Sigmoid colon (tissue), 7 donors: ENCODE measurements around the gene FOXL3. TPM values are rescaled to one million over a fixed set of nuclear protein-coding genes. Genes with fewer than 3 reads are reported as not detected.
A peak's percentile ranks its signal among the peaks of the same experiment; 100 is the strongest.

ENCODE experiments used
- DNase-seq: peaks from one replicate; pipeline ENCODE4 v3.0.0-alpha.2; 2019
- H3K27ac ChIP-seq, 4 donors: fragments of 200-600 bp; sonication (generic); one replicate each; pipeline ENCODE4 v1.5.1; 2016 to 2019; ENCODE audit warnings: mild to moderate bottlenecking in 1 of 4
- H3K27me3 ChIP-seq, 3 donors: fragments of 200-600 bp; sonication (generic); one replicate each; pipeline ENCODE4 v1.5.1; 2019; ENCODE audit warnings: mild to moderate bottlenecking in 1 of 3
- H3K36me3 ChIP-seq, 4 donors: fragments of 200-600 bp; sonication (generic); one replicate each; pipeline ENCODE4 v1.5.1; 2016 to 2019
- H3K4me1 ChIP-seq, 4 donors: fragments of 200-600 bp; sonication (generic); one replicate each; pipeline ENCODE4 v1.5.1; 2017 to 2019
- H3K4me3 ChIP-seq, 4 donors: fragments of 200-600 bp; sonication (generic); one replicate each; pipeline ENCODE4 v1.5.1; 2017 to 2019; ENCODE audit warnings: mild to moderate bottlenecking in 2 of 4, moderate library complexity in 1 of 4
- H3K9me3 ChIP-seq, 4 donors: fragments of 200-600 bp in 3 of 4; sonication (generic) in 3 of 4; one replicate each; pipeline versions ENCODE4 v1.5.1 to v1.6.1; 2013 to 2019
- EP300 ChIP-seq, 4 donors: sonication (generic); formaldehyde crosslinking; IDR thresholded peaks; one replicate each; pipeline ENCODE4 v1.6.1; 2017; ENCODE audit warnings: antibody characterized with exemption in 4 of 4
- POLR2A ChIP-seq, 2 donors: fragments of 450-650 bp; IDR thresholded peaks; one replicate each; pipeline ENCODE4 v1.6.1; 2016; ENCODE audit warnings: antibody characterized with exemption in 2 of 2, mild to moderate bottlenecking in 2 of 2, moderate library complexity in 2 of 2
- POLR2AphosphoS5 ChIP-seq, 4 donors: sonication (generic); formaldehyde crosslinking; IDR thresholded peaks; one replicate each; pipeline ENCODE4 v1.6.1; 2017; ENCODE audit warnings: antibody characterized with exemption in 4 of 4
- WGBS, 2 donors: extraction: QIAGEN DNeasy Blood & Tissue Kit; methylation state at CpG; one replicate each; pipeline ENCODE4 v1.1.7; 2013; 5-methylcytosine and 5-hydroxymethylcytosine counted together
- intact Hi-C: fragments of 100-400 bp; cut with DNase I; formaldehyde crosslinking; loops from one replicate; pipeline ENCODE4 v1.15.1; 2023
- polyA plus RNA-seq, 3 donors: library from polyadenylated mRNA; stranded (reverse); fragments of 200-250 nt; gene quantifications; one replicate each; pipeline ENCODE4 v1.2.3, GENCODE V29; 2013
- total RNA-seq, 4 donors: library from RNA; depleted of rRNA; stranded (reverse); fragments of >200 nt; gene quantifications; one replicate each; pipeline ENCODE4 v1.1.0, GENCODE V29; 2016
- TF ChIP-seq, protein P1 (sequence below), 4 experiments: fragments of 450-650 bp in 3 of 4; fragments of 200-600 bp in 1 of 4; IDR thresholded peaks; one replicate each; pipeline ENCODE4 v1.5.1; 2016 to 2019; ENCODE audit warnings: antibody characterized with exemption in 4 of 4, mild to moderate bottlenecking in 3 of 4, moderate library complexity in 2 of 4
- donor health status: healthy with polysubstance abuse.
- donor health status: Bipolar disorder and iron deficiency.
- donor health status: healthy.

Gene FOXL3
- total and polyA plus RNA-seq, 7 donors: not detected

DNA sequence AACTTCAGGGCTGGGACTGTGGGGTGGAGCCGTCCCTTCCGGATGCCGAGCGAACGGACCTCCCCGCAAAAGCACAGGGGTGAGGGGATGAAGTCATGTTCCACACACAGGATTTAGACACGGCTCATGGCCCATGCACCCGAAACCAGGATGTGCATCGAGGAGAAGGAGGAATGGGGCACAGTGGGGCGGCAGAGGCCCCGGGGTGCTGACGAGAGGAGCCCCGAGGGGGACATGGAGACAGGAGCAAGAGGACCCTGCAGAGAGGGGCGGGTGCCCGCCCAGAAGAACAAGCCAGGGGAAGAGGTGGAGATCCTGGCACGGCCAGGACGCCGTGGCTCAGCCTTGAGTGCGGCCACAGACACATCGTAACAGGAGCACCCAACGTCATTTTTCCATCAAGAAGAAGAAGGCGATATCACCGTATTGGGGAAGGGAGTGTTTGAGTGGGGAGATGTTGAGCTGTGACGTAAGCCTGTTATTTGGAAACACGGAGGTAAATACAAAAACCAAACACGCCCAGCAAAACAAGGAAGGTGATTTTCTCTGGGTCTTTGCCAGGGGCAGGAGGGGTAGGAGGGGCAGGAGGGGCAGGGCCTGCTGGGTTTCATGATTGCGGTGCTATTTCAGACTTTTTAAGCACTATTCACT, 25.3 kb upstream of the FOXL3 start:
- Histone ChIP-seq H3K4me3 (no peak overlapping the region), H3K36me3 (peaks cover 14 to 24% (median 18%) of the 10 kb centered on the region in 4 donors)
- WGBS, 2 donors: 11 to 68% methylated on average over 27 of the region's 27 CpGs

DNA sequence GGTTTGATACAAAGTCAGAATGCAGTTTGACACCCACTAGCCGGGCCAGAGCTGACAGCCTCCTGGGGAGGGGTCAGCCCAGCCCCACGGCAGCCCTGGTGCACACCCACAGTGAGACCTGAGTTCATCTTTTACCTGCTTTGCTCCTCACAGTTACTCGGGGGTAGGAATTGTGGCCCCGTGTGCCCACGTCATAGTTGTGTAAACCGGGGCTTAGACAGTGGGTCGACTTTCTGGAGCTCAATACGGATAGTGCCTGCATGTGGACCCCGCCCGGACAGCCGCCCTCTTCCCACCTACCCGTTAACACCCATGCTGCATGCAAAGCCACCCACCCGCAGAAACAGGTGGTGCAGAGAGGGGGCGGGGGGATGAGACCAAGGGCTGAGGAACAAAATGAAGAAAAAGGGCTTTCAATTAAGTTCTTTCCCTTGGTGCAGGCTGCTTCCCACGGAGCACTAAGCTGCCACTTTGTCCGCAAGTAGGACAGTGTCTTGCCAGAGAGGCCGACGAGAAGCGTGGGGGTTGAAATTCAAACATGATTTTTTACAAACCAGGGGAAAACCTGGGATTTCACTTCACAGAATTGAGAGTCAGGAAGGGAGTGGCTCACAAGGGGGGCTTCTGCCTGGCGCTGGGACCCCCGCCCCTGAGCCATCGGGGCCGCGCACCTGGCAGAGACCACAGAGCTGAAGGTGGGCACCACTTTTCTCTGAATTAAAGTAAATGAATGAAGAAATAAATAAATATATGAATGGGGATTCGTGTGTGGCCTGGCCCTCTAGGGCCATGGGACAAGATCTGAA, 24.6 kb upstream of the FOXL3 start:
- no peak overlapping the region for H3K4me3 ChIP-seq
- no peaks in the 10 kb centered on the region for H3K9me3 ChIP-seq
- TF ChIP-seq, protein P1, sequence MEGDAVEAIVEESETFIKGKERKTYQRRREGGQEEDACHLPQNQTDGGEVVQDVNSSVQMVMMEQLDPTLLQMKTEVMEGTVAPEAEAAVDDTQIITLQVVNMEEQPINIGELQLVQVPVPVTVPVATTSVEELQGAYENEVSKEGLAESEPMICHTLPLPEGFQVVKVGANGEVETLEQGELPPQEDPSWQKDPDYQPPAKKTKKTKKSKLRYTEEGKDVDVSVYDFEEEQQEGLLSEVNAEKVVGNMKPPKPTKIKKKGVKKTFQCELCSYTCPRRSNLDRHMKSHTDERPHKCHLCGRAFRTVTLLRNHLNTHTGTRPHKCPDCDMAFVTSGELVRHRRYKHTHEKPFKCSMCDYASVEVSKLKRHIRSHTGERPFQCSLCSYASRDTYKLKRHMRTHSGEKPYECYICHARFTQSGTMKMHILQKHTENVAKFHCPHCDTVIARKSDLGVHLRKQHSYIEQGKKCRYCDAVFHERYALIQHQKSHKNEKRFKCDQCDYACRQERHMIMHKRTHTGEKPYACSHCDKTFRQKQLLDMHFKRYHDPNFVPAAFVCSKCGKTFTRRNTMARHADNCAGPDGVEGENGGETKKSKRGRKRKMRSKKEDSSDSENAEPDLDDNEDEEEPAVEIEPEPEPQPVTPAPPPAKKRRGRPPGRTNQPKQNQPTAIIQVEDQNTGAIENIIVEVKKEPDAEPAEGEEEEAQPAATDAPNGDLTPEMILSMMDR (IDR thresholded peaks at IDR 0.05): no peak
- no peak for TF ChIP-seq POLR2A (IDR thresholded peaks at IDR 0.05)
- no peaks in the 10 kb centered on the region for H3K27me3 ChIP-seq
- intact Hi-C loops: no loop called here
- WGBS, 2 donors: 27 to 72% methylated on average over 25 of the region's 25 CpGs
- no peak for DNase-seq
- peaks cover 7 to 16% (median 11%) of the 10 kb centered on the region in 4 donors for H3K36me3 ChIP-seq
- no peak overlapping the region for H3K27ac ChIP-seq
- no peaks in the 10 kb centered on the region for H3K4me1 ChIP-seq

More for the DNA sequence above, 25.3 kb upstream of the FOXL3 start:
- H3K4me1 ChIP-seq: no peaks in the 10 kb centered on the region
- H3K27ac ChIP-seq: no peak overlapping the region
- H3K27me3 ChIP-seq: no peaks in the 10 kb centered on the region
- no peak for DNase-seq
- TF ChIP-seq EP300 (IDR thresholded peaks at IDR 0.05) (no peak), POLR2AphosphoS5 (IDR thresholded peaks at IDR 0.05) (peak in 2 of 4 donors; percentile 8 to 12)
- H3K9me3 ChIP-seq: no peaks in the 10 kb centered on the region
- intact Hi-C loops: no loop called here

DNA sequence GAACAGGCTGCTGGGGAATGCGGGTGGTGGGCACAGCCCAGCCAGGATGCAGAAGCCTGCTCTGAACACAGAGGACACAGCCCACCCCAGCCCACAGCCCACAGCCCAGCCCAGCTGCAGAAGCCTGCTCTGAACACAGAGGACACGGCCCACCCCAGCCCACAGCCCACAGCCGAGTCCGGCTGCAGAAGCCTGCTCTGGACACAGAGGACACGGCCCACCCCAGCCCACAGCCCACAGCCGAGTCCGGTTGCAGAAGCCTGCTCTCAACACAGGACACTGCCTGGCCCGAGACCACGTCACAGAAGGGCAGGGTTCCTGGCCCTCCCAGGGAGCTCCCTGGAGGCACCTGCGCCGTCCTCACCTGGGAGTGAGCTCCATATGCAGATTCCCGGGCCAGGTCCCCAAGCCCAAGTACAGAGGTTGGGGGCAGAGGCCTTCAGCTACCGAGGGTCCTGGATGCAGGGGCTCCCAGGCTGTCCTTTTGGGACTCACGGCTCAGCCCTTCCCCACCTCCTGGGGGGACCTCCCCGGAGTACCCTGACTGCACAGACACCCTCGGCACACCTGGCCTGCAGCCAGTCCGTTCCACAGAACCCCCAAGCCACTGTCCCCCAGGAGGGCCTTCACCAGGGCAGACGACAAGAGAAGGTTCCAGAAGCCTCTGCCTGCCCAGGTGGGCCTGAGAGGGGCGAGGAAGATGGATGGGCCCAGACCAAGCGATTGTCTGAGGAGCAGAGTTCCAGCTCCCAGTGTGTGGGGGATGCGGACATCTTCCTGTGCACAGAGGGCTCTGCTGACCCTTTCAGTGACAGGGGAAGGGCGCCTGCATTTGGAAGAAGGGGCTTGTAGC, 23.7 kb upstream of the FOXL3 start:
- intact Hi-C loops: no loop called here
- Histone ChIP-seq H3K27me3 (no peaks in the 10 kb centered on the region), H3K9me3 (no peaks in the 10 kb centered on the region), H3K4me3 (no peak overlapping the region), H3K36me3 (peaks cover 0 to 8% (median 2%) of the 10 kb centered on the region in 4 donors), H3K4me1 (no peaks in the 10 kb centered on the region), H3K27ac (no peak overlapping the region)
- TF ChIP-seq, protein P1 (IDR thresholded peaks at IDR 0.05): no peak
- TF ChIP-seq EP300 (IDR thresholded peaks at IDR 0.05) (no peak), POLR2A (IDR thresholded peaks at IDR 0.05) (no peak), POLR2AphosphoS5 (IDR thresholded peaks at IDR 0.05) (no peak)
- DNase-seq: no peak
- 65 to 83% methylated on average over 22 of the region's 22 CpGs for WGBS, 2 donors

DNA sequence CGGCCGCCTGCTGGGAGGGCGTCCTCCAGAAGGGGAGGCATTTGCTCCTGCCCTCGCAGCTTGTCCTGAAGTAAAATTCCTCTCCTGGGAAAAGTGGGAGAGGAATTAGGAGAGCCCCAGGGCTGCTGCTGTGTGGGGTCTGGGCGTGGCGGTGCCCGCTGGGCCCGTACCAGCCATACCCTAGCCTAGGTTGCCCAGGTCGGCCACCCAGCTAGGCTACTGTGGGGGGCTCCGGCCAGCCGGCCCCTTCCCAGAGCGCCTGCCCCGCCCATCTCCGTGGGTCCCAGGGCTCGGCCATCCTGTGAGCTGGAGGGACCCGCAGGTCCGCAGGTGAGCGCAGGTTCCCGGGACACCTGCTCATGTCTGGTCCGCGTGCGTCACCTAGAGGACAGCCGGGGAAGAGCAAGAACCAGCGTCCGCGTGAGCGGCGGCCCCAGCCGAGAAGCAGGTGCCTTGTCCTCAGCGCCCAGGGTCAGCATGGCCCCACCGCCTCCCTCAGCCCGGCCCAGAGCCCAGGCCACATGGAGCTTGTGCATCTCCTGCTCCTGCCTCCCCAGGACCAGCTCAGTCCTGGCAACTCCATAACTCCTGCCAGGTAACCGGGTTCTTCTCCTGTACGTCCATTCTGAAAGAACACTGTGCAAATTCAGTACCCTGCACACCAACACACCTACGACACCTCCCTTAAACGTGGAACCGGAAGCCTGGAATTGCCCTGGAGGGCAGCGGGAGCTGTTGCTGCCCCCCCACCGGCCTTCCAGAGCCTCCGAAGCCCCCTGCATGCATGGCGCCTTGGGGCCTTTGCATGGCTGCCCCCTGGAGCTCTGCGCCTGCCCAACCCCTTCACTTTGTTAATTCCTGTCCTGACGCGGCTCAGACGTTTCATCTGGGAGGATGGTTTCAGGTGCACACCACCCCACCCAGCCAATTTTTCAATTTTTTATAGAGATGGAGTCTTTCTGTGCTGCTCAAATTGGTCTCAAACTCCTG, 22.8 kb upstream of the FOXL3 start:
- Histone ChIP-seq H3K27ac (no peak overlapping the region), H3K4me3 (no peak overlapping the region), H3K9me3 (no peaks in the 10 kb centered on the region), H3K36me3 (no peaks in the 10 kb centered on the region), H3K27me3 (no peaks in the 10 kb centered on the region), H3K4me1 (no peaks in the 10 kb centered on the region)
- DNase-seq: no peak
- WGBS, 2 donors: 86 to 87% methylated on average over 45 of the region's 45 CpGs
- TF ChIP-seq, protein P1 (IDR thresholded peaks at IDR 0.05): peak; percentile 30 to 63 (median 50)
- TF ChIP-seq POLR2AphosphoS5 (IDR thresholded peaks at IDR 0.05): no peak
- intact Hi-C loops: no loop called here
